Pulmonary artery endothelial cell (primary cell): Measurements from ENCODE around the gene MDK. TPM values are rescaled to one million over a fixed set of nuclear protein-coding genes. Genes with fewer than 3 reads are reported as not detected.
A peak's percentile ranks its signal among the peaks of the same experiment; 100 is the strongest.

Experiments
- DNase-seq: peaks from one replicate; pipeline ENCODE4 v3.0.0-alpha.2; 2011; ENCODE audit warnings: low read depth, low spot score
- total RNA-seq: library from RNA; depleted of rRNA; stranded (reverse); fragments of >200 nt; gene quantifications from 2 replicates; pipeline ENCODE4 v1.2.3, GENCODE V29; 2014

Gene MDK
- total RNA-seq, 1 donor from 2014 or later: 52.0 TPM

GRCh38 chr11:46382646-46383403 is 1.4 kb downstream of the MDK start:
- no peak for DNase-seq

- no peak for DNase-seq
These were observed 1.9 kb downstream of the MDK start for GRCh38 chr11:46383404-46383758.

GRCh38 chr11:46383974-46384701 is 2.7 kb downstream of the MDK start:
- DNase-seq: no peak

DNA sequence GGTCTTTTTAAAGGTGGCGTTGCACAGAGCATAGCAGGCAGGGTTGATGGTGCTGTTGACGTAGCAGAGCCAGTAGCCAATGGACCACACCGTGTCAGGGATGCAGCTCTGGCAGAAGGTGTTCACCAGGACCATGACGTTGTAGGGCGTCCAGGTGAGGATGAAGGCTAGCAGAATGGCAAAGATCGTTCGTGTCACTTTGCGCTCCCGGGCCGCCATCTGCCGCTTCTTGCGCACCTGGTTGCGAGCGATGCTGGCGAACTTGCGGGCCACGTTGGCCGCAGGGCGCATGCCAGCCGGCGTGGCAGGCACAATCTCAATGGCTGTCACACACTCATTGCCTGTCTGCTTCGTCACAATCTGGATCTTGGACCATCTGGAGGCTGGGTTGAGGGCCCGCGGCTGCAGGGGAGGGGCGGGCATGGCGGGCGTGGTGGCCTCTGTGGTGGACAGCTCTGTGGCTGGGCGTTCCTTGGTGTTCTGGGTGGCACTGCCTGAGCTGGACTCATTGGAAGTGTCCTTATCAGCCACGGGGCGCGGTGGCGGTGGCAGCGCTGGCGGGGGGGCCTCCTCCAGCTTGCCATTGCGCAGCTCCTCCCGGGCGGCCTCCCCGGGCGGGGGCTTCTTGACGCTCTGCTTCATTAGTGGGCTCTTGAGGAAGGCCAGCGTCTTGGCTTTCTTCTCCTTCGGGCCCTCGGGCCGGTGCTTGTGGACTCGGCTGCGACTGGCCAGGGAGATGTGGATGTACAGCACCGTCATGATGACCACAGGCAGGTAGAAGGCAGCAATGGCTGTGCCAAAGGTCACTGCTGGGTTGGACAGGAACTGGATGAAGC is 3.9 kb downstream of the MDK start:
- no peak for DNase-seq

DNA sequence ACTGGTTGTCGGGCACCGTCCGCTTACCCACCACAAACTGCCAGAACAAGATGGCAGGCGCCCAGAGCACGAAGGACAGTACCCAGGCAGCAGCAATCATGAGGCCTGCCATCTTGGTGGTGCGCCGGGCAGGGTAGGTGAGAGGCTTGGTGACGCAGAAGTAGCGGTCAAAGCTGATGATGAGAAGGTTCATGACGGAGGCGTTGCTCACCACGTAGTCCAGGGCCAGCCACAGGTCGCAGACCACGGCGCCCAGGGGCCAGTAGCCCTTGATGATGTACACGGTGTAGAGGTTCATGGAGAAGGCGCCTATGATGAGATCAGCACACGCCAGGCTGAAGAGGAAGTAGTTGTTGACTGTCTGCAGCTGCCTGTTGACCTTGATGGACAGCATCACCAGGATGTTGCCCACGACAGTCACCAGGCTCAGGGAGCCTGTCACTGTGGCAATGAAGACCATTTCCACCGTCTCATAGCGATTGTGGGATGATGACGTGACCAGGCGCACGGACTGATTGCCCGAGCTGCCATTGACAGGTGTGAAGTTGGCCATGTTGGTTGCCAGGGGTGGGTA is 4.6 kb downstream of the MDK start:
- no peak for DNase-seq

- DNase-seq: no peak
These were observed 5.2 kb downstream of the MDK start for GRCh38 chr11:46386674-46387073.

GRCh38 chr11:46387456-46387855 is 6.0 kb downstream of the MDK start:
- no peak for DNase-seq

GRCh38 chr11:46387919-46388618 is 6.6 kb downstream of the MDK start:
- DNase-seq: no peak

DNA sequence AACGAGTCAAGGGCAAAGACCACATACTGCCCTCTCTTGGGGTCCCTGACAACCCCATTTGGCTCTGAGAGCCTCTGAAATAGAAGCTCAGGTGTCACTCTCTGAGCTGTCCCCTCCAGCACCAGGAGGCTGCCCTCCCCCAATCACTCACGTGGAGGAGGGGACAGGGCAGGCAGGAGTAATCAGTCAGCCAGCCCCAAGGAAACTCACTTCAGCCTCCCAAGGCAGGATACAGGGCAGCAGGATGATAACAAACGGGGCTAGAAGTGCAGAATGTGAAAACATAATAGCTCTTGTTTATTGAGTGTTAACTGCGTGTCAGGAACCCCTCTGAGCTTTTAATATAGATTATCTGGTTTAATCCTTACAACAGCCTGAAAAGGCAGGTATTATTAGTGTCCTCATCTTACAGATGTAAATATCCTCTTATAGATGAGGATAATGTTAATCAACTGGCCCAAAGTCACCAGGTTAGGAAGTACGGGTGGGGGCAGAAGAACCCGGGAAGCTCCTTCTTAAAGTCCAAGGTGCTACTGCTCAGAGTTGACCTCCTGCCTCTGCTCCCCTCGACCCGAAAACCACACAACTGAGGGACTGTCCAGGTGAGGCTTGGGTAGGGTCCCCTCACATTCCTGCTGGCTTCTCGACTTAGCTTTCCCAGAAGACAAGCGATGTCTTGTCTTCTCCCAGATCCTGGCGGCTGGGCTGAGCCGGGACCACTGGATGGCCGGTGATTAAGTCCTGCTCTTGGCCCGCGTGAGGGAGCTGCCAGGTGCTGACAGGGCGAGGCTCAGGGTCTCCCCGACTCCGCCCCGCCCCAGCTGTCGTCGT is 7.4 kb downstream of the MDK start:
- DNase-seq: no peak

DNA sequence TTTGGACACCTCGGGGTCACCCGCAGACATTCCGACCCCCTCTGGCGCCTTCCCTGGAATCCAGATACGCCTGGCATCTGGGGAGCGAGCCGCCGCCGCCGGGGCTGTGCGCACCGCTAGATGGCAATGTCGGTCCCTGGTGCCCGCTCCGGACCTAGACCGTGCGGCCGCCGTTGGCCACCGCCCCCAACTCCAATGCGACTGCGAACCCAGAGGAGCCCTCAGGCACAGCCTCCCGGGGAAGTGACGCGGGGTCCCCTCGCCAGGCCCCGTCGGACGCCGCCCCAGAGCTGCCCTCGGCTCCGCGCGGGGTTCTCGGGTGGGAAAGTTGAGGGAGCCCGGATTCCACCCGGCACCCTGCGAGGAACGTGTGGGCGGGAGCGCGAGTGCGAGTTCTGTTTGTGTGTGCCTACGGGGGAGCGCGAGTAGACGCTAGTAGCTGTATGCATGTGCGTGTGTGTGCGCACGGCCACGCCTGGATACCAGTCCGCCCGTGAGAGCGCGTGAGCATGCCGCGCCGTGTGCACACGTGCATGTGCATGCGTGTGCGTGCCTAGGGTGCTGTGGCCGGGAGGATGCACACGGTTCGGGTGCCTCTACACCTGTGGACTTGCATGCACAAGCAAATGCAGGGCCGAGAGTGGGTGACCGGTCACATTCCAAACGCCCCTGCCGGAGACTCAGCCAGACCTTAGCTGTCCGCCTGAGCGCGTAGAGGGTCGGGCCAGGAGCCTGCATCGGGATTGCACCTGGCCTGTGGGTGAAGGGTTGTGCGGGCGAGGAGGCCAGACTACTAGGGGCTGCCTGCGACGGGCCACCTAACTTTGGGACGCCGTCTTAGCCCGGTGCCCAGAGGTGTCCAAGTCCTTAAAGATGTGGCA is 8.2 kb downstream of the MDK start:
- DNase-seq: no peak

- no peak for DNase-seq
These were observed 9.1 kb downstream of the MDK start for GRCh38 chr11:46390331-46391171.

GRCh38 chr11:46391186-46391577 is 9.7 kb downstream of the MDK start:
- DNase-seq: no peak

GRCh38 chr11:46391578-46392420 is 10.3 kb downstream of the MDK start, which contains the start of gene CHRM4:
TSS of gene CHRM4 (minus strand) at chr11:46391776. CDS start at chr11:46386557, 5,219 bp downstream.
- DNase-seq: no peak

GRCh38 chr11:46392421-46393230 is 11.2 kb downstream of the MDK start:
- peak; percentile 33 for DNase-seq

GRCh38 chr11:46393231-46393616 is 11.8 kb downstream of the MDK start:
- DNase-seq: no peak

- no peak for DNase-seq
These were observed 12.3 kb downstream of the MDK start for GRCh38 chr11:46393759-46394158.
